ENCODE measurements around the gene EIF4G3.
"Not testable (repeated sequence)": the region's sequence is repeated elsewhere in the genome, so short reads cannot be mapped to it uniquely, and the experiment has no call there.

The EIF4G3 gene

DNA sequence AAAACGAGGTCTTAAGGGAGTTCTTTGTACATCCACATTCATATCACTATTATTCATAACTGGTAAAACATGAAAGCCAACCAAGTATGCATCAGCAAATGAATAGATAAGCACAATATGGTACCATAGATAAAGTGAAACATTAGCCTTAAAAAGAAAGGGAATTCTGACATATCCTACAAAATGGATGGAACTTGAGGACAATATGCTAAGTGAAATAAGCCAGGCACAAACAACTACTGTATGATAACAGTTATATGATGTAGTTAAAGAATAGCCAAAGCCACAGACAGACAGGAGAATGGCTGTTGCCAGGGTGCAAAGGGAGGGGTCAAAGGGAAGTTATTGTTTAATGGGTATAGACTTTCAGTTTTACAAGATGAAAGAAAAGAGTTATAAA is 148.9 kb downstream of the EIF4G3 start:
- 92% methylated on average over 1 of the region's 1 CpG for WGBS
- H3K9ac ChIP-seq (ENCODE audit: low read depth, low read length) = no peak overlapping the region
- peaks cover 5% of the 10 kb centered on the region for H3K9me3 ChIP-seq (ENCODE audit: insufficient read depth, low read depth, low read length)
- H3K4me1 ChIP-seq (ENCODE audit: insufficient read depth, low read length) = 0 out of 2 replicates have a peak, but pooled peaks cover under 1% of the 10 kb centered on the region
- H3K27ac ChIP-seq (ENCODE audit: low read depth, low read length) = no peak overlapping the region
- no peaks in the 10 kb centered on the region for H3K27me3 ChIP-seq (ENCODE audit: insufficient read depth, low read length)
- H3K4me3 ChIP-seq (ENCODE audit: low read length) = no peak overlapping the region
- peaks cover 4% of the 10 kb centered on the region; the same call in 1 of the 2 replicates for H3K36me3 ChIP-seq (ENCODE audit: insufficient read depth, low read length)

DNA sequence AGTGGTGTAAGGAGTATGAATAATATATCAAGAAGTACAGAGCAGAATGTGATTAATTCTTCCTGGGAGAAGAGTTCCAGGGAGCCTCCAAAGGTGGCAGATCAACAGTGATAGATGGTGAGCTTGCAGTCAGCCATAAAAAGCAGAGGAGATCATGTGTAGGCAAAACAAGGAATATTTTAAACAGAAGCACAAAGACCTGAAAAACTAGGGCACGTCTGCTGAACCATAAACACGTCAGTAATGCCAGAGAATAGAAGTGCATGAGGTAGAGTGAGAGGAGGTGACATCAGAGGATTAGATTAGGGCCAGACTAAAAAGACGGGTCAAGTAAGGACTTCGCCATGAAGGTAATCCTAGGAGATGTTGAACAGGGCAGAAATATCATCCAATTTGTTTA is 151.8 kb downstream of the EIF4G3 start:
- Histone ChIP-seq H3K9ac (ENCODE audit: low read depth, low read length) (no peak overlapping the region), H3K9me3 (ENCODE audit: insufficient read depth, low read depth, low read length) (peaks cover 5% of the 10 kb centered on the region), H3K4me3 (ENCODE audit: low read length) (no peak overlapping the region), H3K27me3 (ENCODE audit: insufficient read depth, low read length) (no peaks in the 10 kb centered on the region), H3K27ac (ENCODE audit: low read depth, low read length) (no peak overlapping the region), H3K36me3 (ENCODE audit: insufficient read depth, low read length) (peaks cover 4% of the 10 kb centered on the region; the same call in 1 of the 2 replicates), H3K4me1 (ENCODE audit: insufficient read depth, low read length) (0 out of 2 replicates have a peak, but pooled peaks cover 2% of the 10 kb centered on the region)
- WGBS = 91% methylated on average over 4 of the region's 4 CpGs

DNA sequence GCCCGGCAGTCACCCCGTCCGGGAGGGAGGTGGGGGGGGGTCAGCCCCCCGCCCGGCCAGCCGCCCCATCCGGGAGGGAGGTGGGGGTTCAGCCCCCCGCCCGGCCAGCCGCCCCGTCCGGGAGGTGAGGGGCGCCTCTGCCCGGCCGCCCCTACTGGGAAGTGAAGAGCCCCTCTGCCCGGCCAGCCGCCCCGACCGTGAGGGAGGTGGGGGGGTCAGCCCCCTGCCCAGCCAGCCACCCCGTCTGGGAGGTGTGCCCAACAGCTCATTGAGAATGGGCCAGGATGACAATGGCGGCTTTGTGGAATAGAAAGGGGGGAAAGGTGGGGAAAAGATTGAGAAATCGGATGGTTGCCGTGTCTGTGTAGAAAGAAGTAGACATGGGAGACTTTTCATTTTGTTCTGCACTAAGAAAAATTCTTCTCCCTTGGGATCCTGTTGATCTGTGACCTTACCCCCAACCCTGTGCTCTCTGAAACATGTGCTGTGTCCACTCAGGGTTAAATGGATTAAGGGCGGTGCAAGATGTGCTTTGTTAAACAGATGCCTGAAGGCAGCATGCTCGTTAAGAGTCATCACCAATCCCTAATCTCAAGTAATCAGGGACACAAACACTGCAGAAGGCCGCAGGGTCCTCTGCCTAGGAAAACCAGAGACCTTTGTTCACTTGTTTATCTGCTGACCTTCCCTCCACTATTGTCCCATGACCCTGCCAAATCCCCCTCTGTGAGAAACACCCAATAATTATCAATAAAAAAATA is 152.4 kb downstream of the EIF4G3 start:
- not testable (repeated sequence) for H3K9ac ChIP-seq (ENCODE audit: low read depth, low read length); H3K36me3 ChIP-seq (ENCODE audit: insufficient read depth, low read length); H3K27ac ChIP-seq (ENCODE audit: low read depth, low read length); H3K27me3 ChIP-seq (ENCODE audit: insufficient read depth, low read length); H3K4me1 ChIP-seq (ENCODE audit: insufficient read depth, low read length); H3K9me3 ChIP-seq (ENCODE audit: insufficient read depth, low read depth, low read length); H3K4me3 ChIP-seq (ENCODE audit: low read length)
- 94% methylated on average over 21 of the region's 26 CpGs for WGBS

DNA sequence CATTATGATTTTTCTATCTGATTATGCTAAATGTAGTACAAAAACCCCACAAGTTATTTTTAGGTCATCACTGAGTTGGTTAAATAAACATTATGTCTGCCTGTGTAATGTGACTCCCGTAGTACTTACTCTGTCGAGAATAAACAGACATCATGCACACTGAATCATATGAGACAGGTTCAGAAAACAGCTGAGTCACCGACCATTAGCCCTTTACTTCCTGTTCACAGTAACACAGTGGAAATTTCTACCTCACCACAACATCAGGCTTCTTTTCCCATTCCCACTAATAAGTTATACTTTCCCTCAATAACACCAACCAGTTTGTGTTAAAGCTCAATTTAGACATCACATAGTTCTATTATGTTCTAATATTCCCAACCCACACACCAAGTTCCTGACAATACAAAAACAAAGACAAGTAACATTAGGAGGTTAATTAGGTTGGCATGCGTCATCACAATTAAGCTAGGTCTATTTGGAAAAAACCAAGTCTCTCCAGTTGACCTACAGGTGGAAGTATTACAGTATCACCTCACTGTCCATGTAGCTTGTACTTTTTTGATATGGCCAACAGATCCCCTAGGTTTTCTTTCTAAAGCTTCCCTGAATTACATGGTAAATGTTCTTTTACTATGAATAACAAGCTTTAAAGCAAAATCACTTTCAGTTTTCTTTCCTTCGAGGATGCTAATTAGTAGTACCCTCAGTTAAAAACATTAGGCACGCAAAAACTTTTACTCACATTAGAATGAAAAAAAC is 154.2 kb downstream of the EIF4G3 start:
- Histone ChIP-seq H3K27me3 (ENCODE audit: insufficient read depth, low read length) (no peaks in the 10 kb centered on the region), H3K36me3 (ENCODE audit: insufficient read depth, low read length) (peaks cover 4% of the 10 kb centered on the region; the same call in 1 of the 2 replicates), H3K9ac (ENCODE audit: low read depth, low read length) (no peak overlapping the region; the same call in 1 of the 2 replicates), H3K4me1 (ENCODE audit: insufficient read depth, low read length) (0 out of 2 replicates have a peak, but pooled peaks cover 2% of the 10 kb centered on the region), H3K4me3 (ENCODE audit: low read length) (no peak overlapping the region), H3K27ac (ENCODE audit: low read depth, low read length) (no peak overlapping the region), H3K9me3 (ENCODE audit: insufficient read depth, low read depth, low read length) (peaks cover 5% of the 10 kb centered on the region)
- WGBS = 93% methylated on average over 6 of the region's 6 CpGs

DNA sequence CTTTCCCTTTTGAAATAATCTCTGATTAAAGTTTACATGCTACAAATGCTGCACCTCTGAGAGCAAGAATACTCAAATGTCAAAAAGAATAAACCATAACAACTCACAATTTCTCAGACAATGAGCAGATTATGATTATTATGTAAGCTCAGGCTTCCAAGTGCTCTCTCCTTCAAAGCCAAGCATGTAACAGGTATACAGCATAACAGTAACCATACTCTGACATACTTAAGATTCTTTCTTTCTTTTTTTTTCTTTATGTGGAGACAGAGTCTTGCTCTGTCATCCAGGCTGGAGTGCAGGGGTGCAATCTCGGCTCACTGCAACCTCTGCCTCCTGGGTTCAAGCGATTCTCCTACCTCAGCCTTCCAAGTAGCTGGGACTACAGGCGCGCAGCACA is 155.4 kb downstream of the EIF4G3 start:
- Histone ChIP-seq H3K4me1 (ENCODE audit: insufficient read depth, low read length) (0 out of 2 replicates have a peak, but pooled peaks cover 2% of the 10 kb centered on the region), H3K4me3 (ENCODE audit: low read length) (no peak overlapping the region), H3K9ac (ENCODE audit: low read depth, low read length) (no peak overlapping the region), H3K27ac (ENCODE audit: low read depth, low read length) (no peak overlapping the region), H3K36me3 (ENCODE audit: insufficient read depth, low read length) (peaks cover 4% of the 10 kb centered on the region; the same call in 1 of the 2 replicates), H3K27me3 (ENCODE audit: insufficient read depth, low read length) (no peaks in the 10 kb centered on the region), H3K9me3 (ENCODE audit: insufficient read depth, low read depth, low read length) (peaks cover 5% of the 10 kb centered on the region)
- WGBS = 96% methylated on average over 4 of the region's 4 CpGs

DNA sequence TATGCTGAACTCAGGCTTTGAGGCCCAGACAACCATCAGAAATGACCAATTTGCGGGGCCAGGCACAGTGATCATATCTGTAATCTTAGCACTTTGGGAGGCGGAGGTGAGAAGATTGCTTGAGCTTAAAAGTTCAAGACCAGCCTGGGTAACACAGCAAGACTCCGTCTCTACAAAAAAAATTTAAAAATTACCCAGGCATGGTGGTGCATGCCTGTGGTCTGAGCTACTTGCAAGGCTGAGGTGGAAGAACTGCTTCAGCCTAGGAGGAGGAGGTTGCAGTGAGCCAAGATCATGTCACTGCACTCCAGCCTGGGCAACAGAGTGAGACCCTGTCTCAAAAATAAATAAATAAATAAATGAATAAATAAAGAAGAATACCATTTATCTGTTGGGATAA is 156.5 kb downstream of the EIF4G3 start:
- Histone ChIP-seq H3K4me3 (ENCODE audit: low read length) (no peak overlapping the region), H3K27ac (ENCODE audit: low read depth, low read length) (no peak overlapping the region), H3K4me1 (ENCODE audit: insufficient read depth, low read length) (0 out of 2 replicates have a peak, but pooled peaks cover 2% of the 10 kb centered on the region), H3K9me3 (ENCODE audit: insufficient read depth, low read depth, low read length) (peaks cover 4% of the 10 kb centered on the region), H3K36me3 (ENCODE audit: insufficient read depth, low read length) (peaks cover 4% of the 10 kb centered on the region; the same call in 1 of the 2 replicates), H3K27me3 (ENCODE audit: insufficient read depth, low read length) (no peaks in the 10 kb centered on the region), H3K9ac (ENCODE audit: low read depth, low read length) (no peak overlapping the region)
- WGBS = 98% methylated on average over 3 of the region's 3 CpGs

DNA sequence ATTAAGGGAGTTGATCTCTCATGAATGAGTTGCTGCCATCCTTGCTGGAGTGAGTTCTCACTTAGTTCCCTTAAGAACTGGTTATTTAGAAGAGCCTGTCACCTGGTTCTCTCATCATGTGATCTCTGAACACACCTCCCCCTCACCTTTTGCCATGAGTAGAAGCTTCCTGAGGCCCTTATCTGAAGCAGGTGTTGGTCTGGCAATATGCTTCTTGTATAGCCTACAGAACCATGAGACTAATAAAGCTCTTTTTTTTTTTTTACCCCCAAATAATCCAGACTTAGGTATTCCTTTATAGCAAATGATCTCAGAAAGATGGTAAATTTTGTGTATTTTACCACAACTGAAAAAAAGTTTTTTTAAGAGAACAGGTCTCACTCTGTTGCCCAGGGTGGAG is 158.0 kb downstream of the EIF4G3 start:
- Histone ChIP-seq H3K36me3 (ENCODE audit: insufficient read depth, low read length) (no peaks in the 10 kb centered on the region), H3K4me3 (ENCODE audit: low read length) (no peak overlapping the region), H3K9me3 (ENCODE audit: insufficient read depth, low read depth, low read length) (no peaks in the 10 kb centered on the region), H3K4me1 (ENCODE audit: insufficient read depth, low read length) (0 out of 2 replicates have a peak, but pooled peaks cover 2% of the 10 kb centered on the region), H3K27ac (ENCODE audit: low read depth, low read length) (no peak overlapping the region), H3K9ac (ENCODE audit: low read depth, low read length) (no peak overlapping the region), H3K27me3 (ENCODE audit: insufficient read depth, low read length) (no peaks in the 10 kb centered on the region)

DNA sequence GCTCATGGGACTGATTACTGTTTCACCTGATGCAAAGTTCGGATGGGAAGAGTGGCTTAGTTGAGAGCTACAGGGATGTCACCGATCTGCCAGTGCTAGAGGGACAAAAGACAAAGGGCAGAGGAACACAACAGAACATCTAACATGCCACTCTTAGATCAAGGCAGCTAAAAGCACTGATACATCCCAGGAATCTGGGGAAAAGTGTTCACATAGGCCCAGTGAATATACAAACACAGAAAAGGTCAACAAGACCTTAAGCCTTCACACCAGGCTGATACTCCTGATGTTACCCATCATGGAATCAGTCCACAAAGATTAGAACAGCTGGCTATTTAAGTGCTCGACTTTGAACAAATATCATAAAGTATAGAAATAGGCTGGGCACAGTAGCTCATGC is 163.2 kb downstream of the EIF4G3 start:
- Histone ChIP-seq H3K4me3 (ENCODE audit: low read length) (no peak overlapping the region), H3K36me3 (ENCODE audit: insufficient read depth, low read length) (no peaks in the 10 kb centered on the region), H3K27ac (ENCODE audit: low read depth, low read length) (no peak overlapping the region), H3K4me1 (ENCODE audit: insufficient read depth, low read length) (no peaks in the 10 kb centered on the region), H3K9ac (ENCODE audit: low read depth, low read length) (no peak overlapping the region), H3K27me3 (ENCODE audit: insufficient read depth, low read length) (no peaks in the 10 kb centered on the region), H3K9me3 (ENCODE audit: insufficient read depth, low read depth, low read length) (no peaks in the 10 kb centered on the region)
- WGBS = 96% methylated on average over 3 of the region's 3 CpGs

DNA sequence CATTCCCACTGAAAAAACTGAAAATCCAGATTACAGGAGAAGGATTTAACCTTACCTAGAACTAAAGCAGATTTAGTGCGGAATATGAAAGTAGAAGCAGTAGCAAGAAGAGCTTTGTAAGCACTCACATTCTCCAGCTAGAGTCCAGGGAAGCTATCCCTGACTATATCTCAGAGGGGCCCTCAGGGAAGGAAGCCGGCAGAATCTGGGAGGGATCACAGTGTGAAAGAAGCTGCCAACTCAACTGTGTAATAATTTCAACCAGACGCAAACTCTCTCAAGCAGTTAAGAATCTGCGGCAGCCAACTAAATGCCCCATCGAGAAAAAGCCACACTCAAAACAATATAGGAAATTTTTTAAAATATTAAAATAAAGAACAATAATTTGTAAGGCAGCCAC is 163.8 kb downstream of the EIF4G3 start:
- no peak overlapping the region for H3K9ac ChIP-seq (ENCODE audit: low read depth, low read length)
- H3K9me3 ChIP-seq (ENCODE audit: insufficient read depth, low read depth, low read length) = no peaks in the 10 kb centered on the region
- no peaks in the 10 kb centered on the region for H3K4me1 ChIP-seq (ENCODE audit: insufficient read depth, low read length)
- H3K27ac ChIP-seq (ENCODE audit: low read depth, low read length) = no peak overlapping the region
- 88% methylated on average over 4 of the region's 5 CpGs for WGBS
- no peak overlapping the region for H3K4me3 ChIP-seq (ENCODE audit: low read length)
- no peaks in the 10 kb centered on the region for H3K27me3 ChIP-seq (ENCODE audit: insufficient read depth, low read length)
- H3K36me3 ChIP-seq (ENCODE audit: insufficient read depth, low read length) = no peaks in the 10 kb centered on the region

DNA sequence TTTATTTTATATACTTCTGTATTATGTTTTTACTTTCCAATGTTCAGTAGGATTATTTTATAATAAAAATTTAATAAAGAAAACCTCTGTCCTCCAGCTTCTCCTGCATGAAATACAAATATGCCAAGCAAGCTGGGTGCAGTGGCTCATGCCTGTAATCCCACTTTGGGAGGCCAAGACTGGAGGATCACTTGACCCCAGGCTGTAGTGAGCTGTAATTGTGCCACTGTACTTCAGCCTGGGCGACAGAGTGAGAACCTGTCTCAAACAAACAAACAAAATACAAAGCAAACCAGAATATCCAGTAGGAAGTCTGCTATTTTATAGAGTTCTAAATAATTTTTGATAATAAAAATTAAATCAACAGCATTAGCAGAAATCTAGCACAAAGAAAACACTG is 168.8 kb downstream of the EIF4G3 start:
- H3K27ac ChIP-seq (ENCODE audit: low read depth, low read length) = no peak overlapping the region
- no peaks in the 10 kb centered on the region for H3K27me3 ChIP-seq (ENCODE audit: insufficient read depth, low read length)
- no peaks in the 10 kb centered on the region for H3K36me3 ChIP-seq (ENCODE audit: insufficient read depth, low read length)
- no peak overlapping the region for H3K9ac ChIP-seq (ENCODE audit: low read depth, low read length)
- WGBS = 83% methylated on average over 1 of the region's 1 CpG
- no peaks in the 10 kb centered on the region for H3K9me3 ChIP-seq (ENCODE audit: insufficient read depth, low read depth, low read length)
- no peak overlapping the region for H3K4me3 ChIP-seq (ENCODE audit: low read length)
- no peaks in the 10 kb centered on the region for H3K4me1 ChIP-seq (ENCODE audit: insufficient read depth, low read length)

DNA sequence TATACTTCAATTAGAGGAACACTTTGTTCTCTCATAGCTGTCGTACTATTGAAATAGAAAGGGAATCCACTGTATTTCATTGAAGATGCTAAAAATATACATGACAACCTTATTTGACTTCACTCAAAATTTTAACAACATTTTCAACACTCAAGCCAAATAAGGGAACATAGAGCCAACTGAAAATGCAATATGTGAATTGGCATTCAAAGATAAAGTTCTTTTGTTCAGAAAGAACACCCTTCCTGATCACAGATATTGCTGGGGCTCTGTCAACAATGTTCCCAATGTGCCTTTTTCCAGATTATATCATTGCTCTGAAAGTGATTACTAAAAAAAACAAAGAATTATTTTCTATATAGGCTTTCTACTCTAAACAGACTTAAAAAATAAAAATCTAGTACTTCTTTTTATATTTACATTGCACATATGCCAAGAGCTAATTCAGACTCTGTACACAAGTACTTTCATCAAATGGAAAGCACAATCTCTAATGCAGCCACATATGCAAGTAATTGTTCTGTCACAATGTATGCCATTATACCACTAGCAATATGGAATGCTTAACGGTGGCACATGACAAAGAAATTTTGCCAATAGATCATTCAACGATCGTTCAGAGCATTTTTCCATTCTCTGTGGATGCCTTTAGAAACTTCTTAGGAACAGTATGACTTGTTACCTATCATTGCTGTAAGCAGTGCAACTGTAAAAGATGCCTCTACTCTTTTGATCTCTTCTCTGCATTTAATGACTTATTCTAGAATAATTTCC is 171.0 kb downstream of the EIF4G3 start:
- Histone ChIP-seq H3K4me1 (ENCODE audit: insufficient read depth, low read length) (no peaks in the 10 kb centered on the region), H3K9me3 (ENCODE audit: insufficient read depth, low read depth, low read length) (no peaks in the 10 kb centered on the region), H3K27me3 (ENCODE audit: insufficient read depth, low read length) (no peaks in the 10 kb centered on the region), H3K9ac (ENCODE audit: low read depth, low read length) (no peak overlapping the region), H3K27ac (ENCODE audit: low read depth, low read length) (no peak overlapping the region), H3K36me3 (ENCODE audit: insufficient read depth, low read length) (no peaks in the 10 kb centered on the region), H3K4me3 (ENCODE audit: low read length) (no peak overlapping the region)
- WGBS = 94% methylated on average over 4 of the region's 4 CpGs
